Kidney (tissue), 14 donors: ENCODE measurements around the gene TES. TPM values are rescaled to one million over a fixed set of nuclear protein-coding genes. Genes with fewer than 3 reads are reported as not detected.

Experiments
- DNase-seq, 5 donors: peaks; one replicate each; pipeline ENCODE4 v3.0.0-alpha.2; 2013 to 2020
- FAIRE-seq: peaks from 2 replicates; lab custom pipeline; 2012; peaks lifted over from hg19 to GRCh38; lab: Jason Lieb, UNC
- H3K27ac ChIP-seq, 2 donors: one replicate each; pipeline ENCODE4 v1.7.0; 2013; ENCODE audit warnings: low read depth in 2 of 2, low read length in 2 of 2, inconsistent platforms in 1 of 2
- H3K27me3 ChIP-seq: one replicate; pipeline ENCODE4 v1.7.1; 2013; ENCODE audit warnings: low read length, inconsistent platforms; ENCODE audit not compliant: control insufficient read depth, insufficient read depth
- H3K36me3 ChIP-seq, 3 donors: one replicate each; pipeline versions ENCODE4 v1.7.0 to v1.7.1; 2013; ENCODE audit warnings: low read length in 3 of 3, control low read depth in 1 of 3, inconsistent platforms in 1 of 3; ENCODE audit not compliant: insufficient read depth in 3 of 3, control insufficient read depth in 2 of 3
- H3K4me1 ChIP-seq, 3 donors: one replicate each; pipeline versions ENCODE4 v1.7.0 to v1.7.1; 2013; ENCODE audit warnings: low read length in 3 of 3, inconsistent platforms in 1 of 3, low read depth in 1 of 3; ENCODE audit not compliant: control insufficient read depth in 2 of 3, insufficient read depth in 2 of 3
- H3K4me3 ChIP-seq, 3 donors: one replicate each; pipeline versions ENCODE4 v1.7.0 to v1.8.1; 2013; ENCODE audit warnings: low read length in 3 of 3, control low read depth in 1 of 3, inconsistent platforms in 1 of 3
- H3K9ac ChIP-seq, 3 donors: one replicate each; pipeline versions ENCODE4 v1.7.0 to v1.7.1; 2013; ENCODE audit warnings: low read length in 3 of 3, control low read depth in 1 of 3, inconsistent platforms in 1 of 3
- H3K9me3 ChIP-seq, 3 donors: one replicate each; pipeline versions ENCODE4 v1.7.0 to v1.7.1; 2013; ENCODE audit warnings: low read length in 3 of 3, control low read depth in 1 of 3, inconsistent platforms in 1 of 3; ENCODE audit not compliant: control insufficient read depth in 2 of 3, insufficient read depth in 1 of 3
- CTCF ChIP-seq: IDR thresholded peaks from 3 replicates; pipeline ENCODE4 v1.5.1; 2012; ENCODE audit warnings: mild to moderate bottlenecking, moderate library complexity, borderline replicate concordance; ENCODE audit not compliant: insufficient read depth; ENCODE audit errors: extremely low read depth
- intact Hi-C: fragments of 100-400 bp; cut with DNase I; formaldehyde crosslinking; loops from one replicate; pipeline ENCODE4 v1.11.1; 2022
- polyA plus RNA-seq: library from polyadenylated mRNA; stranded (reverse); fragments of 350-450 nt; fragmentation: Illumina TruSeq; extraction: RNeasy Lipid Tissue Mini Kit (QIAGEN cat#74804); gene quantifications from one replicate; pipeline ENCODE4 v1.2.3, GENCODE V29; 2014; ENCODE audit warnings: low read depth, low replicate concordance; ENCODE audit not compliant: insufficient read depth
- total RNA-seq: library from RNA; stranded (reverse); fragmentation: NEBNext Ultra II Directional; extraction: Animal tissue kit (Norgen Biotek cat#: 25700); gene quantifications from one replicate; pipeline ENCODE4 v1.2.1, GENCODE V29; 2021
- donor health status: control.
- donor health status: control.
- donor health status: control.
- donor health status: control.
- donor health status: control.
- donor health status: DM: yes; HTN: yes; CAD: no.
- donor health status: Normal renal cell carcinoma (clear cell type).

Gene TES
- total and polyA plus RNA-seq, 2 donors from 2014 or later = 21.5 to 108 TPM

GRCh38 chr7:116261904-116262303 lies 51.6 kb downstream of the TES start:
- no peak overlapping the region for H3K4me3 ChIP-seq
- TF ChIP-seq CTCF = no peak
- H3K9ac ChIP-seq = no peak overlapping the region
- no peaks in the 10 kb centered on the region for H3K4me1 ChIP-seq
- DNase-seq = no peak
- no peaks in the 10 kb centered on the region for H3K27me3 ChIP-seq
- FAIRE-seq = no peak
- H3K27ac ChIP-seq = no peak overlapping the region
- intact Hi-C loops = no loop called here
- H3K9me3 ChIP-seq = no peaks in the 10 kb centered on the region
- H3K36me3 ChIP-seq = no peaks in the 10 kb centered on the region

GRCh38 chr7:116265881-116266280 lies 55.5 kb downstream of the TES start:
- no peaks in the 10 kb centered on the region for H3K4me1 ChIP-seq
- DNase-seq (no peak), FAIRE-seq (no peak)
- H3K9ac ChIP-seq = no peak overlapping the region
- H3K27ac ChIP-seq = no peak overlapping the region
- intact Hi-C loops = no loop called here
- no peak overlapping the region for H3K4me3 ChIP-seq
- H3K9me3 ChIP-seq = no peaks in the 10 kb centered on the region
- H3K36me3 ChIP-seq = no peaks in the 10 kb centered on the region
- no peaks in the 10 kb centered on the region for H3K27me3 ChIP-seq
- no peak for TF ChIP-seq CTCF

GRCh38 chr7:116269466-116269865 lies 59.1 kb downstream of the TES start:
- Histone ChIP-seq H3K4me1 (peaks cover 3 to 9% (median 8%) of the 10 kb centered on the region in 3 donors), H3K9ac (no peak overlapping the region), H3K36me3 (no peaks in the 10 kb centered on the region), H3K27me3 (no peaks in the 10 kb centered on the region), H3K27ac (no peak overlapping the region), H3K4me3 (no peak overlapping the region), H3K9me3 (no peaks in the 10 kb centered on the region)
- no peak for TF ChIP-seq CTCF
- DNase-seq (no peak), FAIRE-seq (no peak)
- intact Hi-C loops = no loop called here

GRCh38 chr7:116271161-116271913 lies 61.0 kb downstream of the TES start:
- no peaks in the 10 kb centered on the region for H3K36me3 ChIP-seq
- no peaks in the 10 kb centered on the region for H3K27me3 ChIP-seq
- no peak overlapping the region for H3K9ac ChIP-seq
- no peak for TF ChIP-seq CTCF
- no peaks in the 10 kb centered on the region for H3K9me3 ChIP-seq
- no peak for FAIRE-seq
- DNase-seq = peak in 2 of 5 donors; percentile 14 to 74
- H3K4me3 ChIP-seq = no peak overlapping the region
- H3K27ac ChIP-seq = peak overlapping the region in 1 of 2 donors; percentile 27
- intact Hi-C loops = no loop called here
- H3K4me1 ChIP-seq = peaks cover 3 to 9% (median 8%) of the 10 kb centered on the region in 3 donors
